ENCODE results near the gene RAB8B. TPM values are rescaled to one million over a fixed set of nuclear protein-coding genes. Genes with fewer than 3 reads are reported as not detected.

The RAB8B gene
- total RNA-seq, 2 donors from 2014 or later: 55.2 to 64.1 TPM

DNA sequence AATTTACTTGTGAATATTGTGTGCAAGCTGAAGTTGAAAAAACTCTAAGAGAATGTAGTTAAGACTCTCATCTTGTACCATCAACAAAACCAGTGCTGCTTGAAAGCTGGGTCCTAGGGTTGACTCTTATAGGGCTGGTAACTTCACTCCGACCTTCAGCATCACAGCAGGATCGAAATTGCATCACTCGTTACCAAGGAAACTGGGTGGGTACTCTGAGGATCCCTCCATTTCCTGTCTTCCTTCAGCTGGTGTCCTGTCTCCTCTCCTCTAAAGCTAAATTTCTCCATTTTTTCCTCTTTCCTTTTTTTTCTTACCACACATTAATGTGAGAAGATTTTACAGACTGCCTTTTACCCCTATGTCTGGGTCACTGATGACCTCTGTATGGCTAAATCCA, 85.0 kb downstream of the RAB8B start:
- no peaks in the 10 kb centered on the region for H3K36me3 ChIP-seq
- H3K9me3 ChIP-seq: no peaks in the 10 kb centered on the region
- TF ChIP-seq, protein P1, sequence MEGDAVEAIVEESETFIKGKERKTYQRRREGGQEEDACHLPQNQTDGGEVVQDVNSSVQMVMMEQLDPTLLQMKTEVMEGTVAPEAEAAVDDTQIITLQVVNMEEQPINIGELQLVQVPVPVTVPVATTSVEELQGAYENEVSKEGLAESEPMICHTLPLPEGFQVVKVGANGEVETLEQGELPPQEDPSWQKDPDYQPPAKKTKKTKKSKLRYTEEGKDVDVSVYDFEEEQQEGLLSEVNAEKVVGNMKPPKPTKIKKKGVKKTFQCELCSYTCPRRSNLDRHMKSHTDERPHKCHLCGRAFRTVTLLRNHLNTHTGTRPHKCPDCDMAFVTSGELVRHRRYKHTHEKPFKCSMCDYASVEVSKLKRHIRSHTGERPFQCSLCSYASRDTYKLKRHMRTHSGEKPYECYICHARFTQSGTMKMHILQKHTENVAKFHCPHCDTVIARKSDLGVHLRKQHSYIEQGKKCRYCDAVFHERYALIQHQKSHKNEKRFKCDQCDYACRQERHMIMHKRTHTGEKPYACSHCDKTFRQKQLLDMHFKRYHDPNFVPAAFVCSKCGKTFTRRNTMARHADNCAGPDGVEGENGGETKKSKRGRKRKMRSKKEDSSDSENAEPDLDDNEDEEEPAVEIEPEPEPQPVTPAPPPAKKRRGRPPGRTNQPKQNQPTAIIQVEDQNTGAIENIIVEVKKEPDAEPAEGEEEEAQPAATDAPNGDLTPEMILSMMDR (IDR thresholded peaks at IDR 0.05): no peak
- no peaks in the 10 kb centered on the region for H3K27me3 ChIP-seq (replicated peaks; ENCODE audit: insufficient read depth)
- no peak for ATAC-seq (ENCODE audit: insufficient number of reproducible peaks, low FRiP score, low read depth)
- DNase-seq (ENCODE audit: low spot score): no peak
- no peak overlapping the region for H3K4me3 ChIP-seq
- no peak overlapping the region for H3K27ac ChIP-seq
- H3K4me1 ChIP-seq (ENCODE audit: control insufficient read depth in 1 of 2, low read depth in 2 of 2): peaks cover 6 to 19% of the 10 kb centered on the region in 2 donors

DNA sequence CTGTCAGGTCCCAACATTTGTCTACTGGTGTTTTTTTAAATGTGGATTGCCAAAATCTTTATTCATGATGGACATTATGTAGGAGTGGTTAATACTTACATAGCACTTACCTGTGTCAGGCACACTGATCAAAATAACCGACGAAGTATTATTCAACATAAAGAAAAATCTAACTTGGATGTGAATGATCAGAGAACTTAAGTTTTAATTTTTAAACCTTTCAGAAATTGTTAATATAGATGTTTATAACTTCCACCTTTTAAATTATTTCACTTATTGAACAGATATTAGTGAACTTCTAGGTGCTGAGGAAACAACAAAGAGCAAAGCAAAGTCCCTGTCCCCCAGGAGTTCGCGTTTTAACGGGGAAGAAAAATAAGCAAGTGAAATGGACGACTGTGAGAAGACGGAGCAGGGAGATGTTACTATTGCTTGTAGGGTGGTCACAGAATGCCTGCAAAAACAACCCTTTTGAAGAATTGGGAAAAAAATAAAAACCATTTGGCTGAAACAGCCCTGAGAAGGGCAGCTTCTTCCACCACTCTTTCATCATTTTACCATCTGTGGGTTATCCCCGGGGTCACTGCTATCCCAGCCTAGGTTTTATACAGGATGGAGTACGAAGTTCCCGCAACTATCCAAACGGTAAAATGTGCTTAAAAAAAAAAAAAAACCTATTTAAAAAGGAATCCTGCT, 87.1 kb downstream of the RAB8B start:
- Histone ChIP-seq H3K9me3 (no peaks in the 10 kb centered on the region), H3K36me3 (no peaks in the 10 kb centered on the region), H3K27me3 (replicated peaks; ENCODE audit: insufficient read depth) (no peaks in the 10 kb centered on the region), H3K27ac (peak overlapping the region; percentile 72 to 75), H3K4me3 (peak overlapping the region; percentile 100), H3K4me1 (ENCODE audit: control insufficient read depth in 1 of 2, low read depth in 2 of 2) (peaks cover 6 to 19% of the 10 kb centered on the region in 2 donors)
- TF ChIP-seq, protein P1 (IDR thresholded peaks at IDR 0.05): no peak
- ATAC-seq (ENCODE audit: insufficient number of reproducible peaks, low FRiP score, low read depth): peak; percentile 17
- no peak for DNase-seq (ENCODE audit: low spot score)

DNA sequence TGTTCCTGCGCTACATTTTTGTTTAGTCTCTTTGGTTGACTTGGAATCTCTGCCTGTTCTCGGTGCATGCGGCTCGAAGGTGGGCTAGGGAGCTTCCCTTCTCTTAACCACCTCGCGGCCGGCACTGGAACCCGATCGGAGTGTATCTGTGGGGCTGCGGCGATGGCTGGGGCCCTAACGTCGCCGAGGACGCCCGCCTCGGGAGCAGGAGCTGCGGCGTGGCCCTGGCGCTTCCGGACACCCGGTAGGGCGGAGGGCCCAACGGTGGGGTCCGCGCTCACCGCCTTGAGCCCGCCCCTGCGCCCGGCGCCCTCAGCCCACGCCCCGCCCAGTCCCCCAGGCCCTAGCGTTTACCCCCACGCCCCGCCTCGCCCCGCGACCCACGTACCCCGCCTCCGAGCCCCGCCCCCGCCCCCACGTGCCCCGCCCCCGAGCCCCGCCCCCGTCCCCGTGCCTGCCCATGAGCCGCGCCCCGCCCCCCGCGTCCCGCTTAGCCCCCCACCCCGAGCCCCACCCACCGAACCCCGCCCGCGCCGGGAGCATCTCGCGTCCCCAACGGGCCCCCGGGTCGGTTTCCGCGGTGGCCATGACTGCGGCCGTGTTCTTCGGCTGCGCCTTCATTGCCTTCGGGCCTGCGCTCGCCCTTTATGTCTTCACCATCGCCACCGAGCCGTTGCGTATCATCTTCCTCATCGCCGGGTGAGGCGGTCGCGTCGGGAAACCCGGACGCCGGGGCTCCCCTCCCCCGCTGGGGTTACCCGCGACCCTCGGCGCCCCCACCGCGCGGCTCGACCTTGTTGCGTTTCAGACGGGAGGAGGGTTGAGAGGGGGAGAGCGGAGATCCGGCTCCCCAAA, 87.9 kb downstream of the RAB8B start, which contains the start of gene APH1B:
Gene APH1B (plus strand): TSS at position 568 of the 855 bp plus-strand sequence. CDS start 19 bp downstream, at position 587.
- H3K4me1 ChIP-seq (ENCODE audit: control insufficient read depth in 1 of 2, low read depth in 2 of 2): peaks cover 6 to 19% of the 10 kb centered on the region in 2 donors
- no peaks in the 10 kb centered on the region for H3K36me3 ChIP-seq
- TF ChIP-seq, protein P1 (IDR thresholded peaks at IDR 0.05): no peak
- DNase-seq (ENCODE audit: low spot score) (peak; percentile 23), ATAC-seq (ENCODE audit: insufficient number of reproducible peaks, low FRiP score, low read depth) (peak; percentile 42)
- H3K27ac ChIP-seq: peak within 1 kb of the TSS; percentile 88 to 93
- peak within 1 kb of the TSS; percentile 100 for H3K4me3 ChIP-seq
- H3K9me3 ChIP-seq: no peaks in the 10 kb centered on the region
- no peaks in the 10 kb centered on the region for H3K27me3 ChIP-seq (replicated peaks; ENCODE audit: insufficient read depth)

DNA sequence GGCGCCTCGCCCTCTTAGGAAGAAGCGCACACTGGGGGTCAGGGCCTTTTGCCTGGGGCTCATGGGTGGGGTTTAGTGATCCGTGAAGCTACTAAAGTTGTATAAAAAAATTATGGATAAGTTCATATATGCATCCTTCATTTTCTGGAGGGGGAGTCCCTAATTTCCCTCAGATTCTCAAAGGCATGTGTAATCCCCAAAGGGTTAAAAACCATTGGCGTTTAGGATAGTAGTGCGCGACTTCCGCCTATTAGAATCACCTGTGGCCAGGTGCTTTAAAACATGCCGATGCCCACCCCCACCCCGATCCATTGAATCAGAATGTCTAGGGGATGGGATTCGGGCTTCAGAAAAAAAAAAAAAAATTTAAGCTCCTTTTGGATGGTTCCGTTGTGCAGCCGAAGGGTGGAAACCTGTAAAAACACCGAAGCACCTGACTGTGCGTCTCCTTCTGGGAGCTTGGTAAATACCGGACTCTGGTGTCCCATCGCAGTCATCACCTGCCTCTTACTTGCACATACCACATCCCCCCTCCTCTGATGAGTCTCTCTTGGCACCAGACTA, 88.6 kb downstream of the RAB8B start:
- Histone ChIP-seq H3K9me3 (no peaks in the 10 kb centered on the region), H3K36me3 (no peaks in the 10 kb centered on the region), H3K4me3 (peak overlapping the region; percentile 100), H3K4me1 (ENCODE audit: control insufficient read depth in 1 of 2, low read depth in 2 of 2) (peaks cover 9 to 19% of the 10 kb centered on the region in 2 donors), H3K27ac (peak overlapping the region; percentile 88 to 93), H3K27me3 (replicated peaks; ENCODE audit: insufficient read depth) (no peaks in the 10 kb centered on the region)
- no peak for ATAC-seq (ENCODE audit: insufficient number of reproducible peaks, low FRiP score, low read depth)
- TF ChIP-seq, protein P1 (IDR thresholded peaks at IDR 0.05): no peak
- no peak for DNase-seq (ENCODE audit: low spot score)

DNA sequence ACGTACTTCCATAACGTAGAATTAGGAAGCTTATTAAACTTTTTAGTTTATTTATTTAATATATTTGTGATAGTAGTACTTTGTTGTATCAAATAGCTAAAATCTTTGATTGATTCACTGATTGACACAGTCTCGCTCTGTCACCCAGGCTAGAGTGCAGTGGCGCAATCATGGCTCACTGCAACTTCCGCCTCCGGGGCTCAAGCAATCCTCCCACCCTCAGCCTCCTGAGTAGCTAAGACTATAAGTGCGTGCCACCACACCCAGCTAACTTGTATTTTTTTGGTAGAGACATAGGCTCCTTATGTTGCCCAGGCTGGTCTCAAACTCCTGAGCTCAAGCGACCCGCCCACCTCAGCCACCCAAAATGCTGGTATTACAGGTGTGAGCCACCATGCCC, 93.7 kb downstream of the RAB8B start:
- TF ChIP-seq, protein P1 (IDR thresholded peaks at IDR 0.05): no peak
- Histone ChIP-seq H3K27ac (peak overlapping the region in 1 of 2 donors; percentile 7), H3K4me3 (no peak overlapping the region), H3K9me3 (no peaks in the 10 kb centered on the region), H3K27me3 (replicated peaks; ENCODE audit: insufficient read depth) (no peaks in the 10 kb centered on the region), H3K4me1 (ENCODE audit: control insufficient read depth in 1 of 2, low read depth in 2 of 2) (peaks cover 10 to 12% of the 10 kb centered on the region in 2 donors), H3K36me3 (peaks cover 8% of the 10 kb centered on the region)
- DNase-seq (ENCODE audit: low spot score) (no peak), ATAC-seq (ENCODE audit: insufficient number of reproducible peaks, low FRiP score, low read depth) (no peak)

Measured in thoracic aorta (tissue), 2 donors.